Progenitor cell of endocrine pancreas (in vitro differentiated cells): ENCODE measurements around the gene KIAA1549. TPM values are rescaled to one million over a fixed set of nuclear protein-coding genes. Genes with fewer than 3 reads are reported as not detected.

Experiments used
- DNase-seq: peaks from one replicate; pipeline ENCODE4 v3.0.0; 2021; ENCODE audit warnings: low spot score; ENCODE audit not compliant: unreplicated experiment
- H3K27ac Mint-ChIP-seq: 2 replicates; pipeline ENCODE4 v1.8.0; 2021; ENCODE audit warnings: mild to moderate bottlenecking, moderate library complexity, mixed read lengths
- H3K27me3 Mint-ChIP-seq: 2 replicates; pipeline ENCODE4 v1.8.0; 2021; ENCODE audit warnings: mixed read lengths
- H3K36me3 Mint-ChIP-seq: 2 replicates; pipeline ENCODE4 v1.8.0; 2022; ENCODE audit warnings: mixed read lengths; ENCODE audit not compliant: insufficient read depth
- H3K4me1 Mint-ChIP-seq: 2 replicates; pipeline ENCODE4 v1.8.0; 2021; ENCODE audit warnings: low read depth, mixed read lengths
- H3K4me3 Mint-ChIP-seq: 2 replicates; pipeline ENCODE4 v1.8.0; 2021; ENCODE audit warnings: low read depth, mild to moderate bottlenecking, moderate library complexity, mixed read lengths
- H3K9me3 Mint-ChIP-seq: 2 replicates; pipeline ENCODE4 v1.8.0; 2021; ENCODE audit warnings: low read depth, mixed read lengths
- CTCF ChIP-seq: fragments of 200-600 bp; sonication (generic); IDR thresholded peaks from one replicate; pipeline ENCODE4 v1.5.0; 2021; ENCODE audit warnings: antibody characterized with exemption, mild to moderate bottlenecking; ENCODE audit not compliant: unreplicated experiment
- total RNA-seq: library from RNA; stranded (reverse); gene quantifications from 2 replicates; pipeline ENCODE4 v1.2.1, GENCODE V29; 2021

KIAA1549 gene
- total RNA-seq, 1 donor from 2014 or later: 45.8 TPM

GRCh38 chr7:138949421-138950088 is 31.6 kb downstream of the KIAA1549 start:
- H3K4me1 Mint-ChIP-seq: peaks cover 19% of the 10 kb centered on the region
- no peak for TF ChIP-seq CTCF
- no peaks in the 10 kb centered on the region for H3K27me3 Mint-ChIP-seq
- no peak overlapping the region for H3K4me3 Mint-ChIP-seq
- H3K36me3 Mint-ChIP-seq: peaks cover 2% of the 10 kb centered on the region
- no peaks in the 10 kb centered on the region for H3K9me3 Mint-ChIP-seq
- DNase-seq: no peak
- H3K27ac Mint-ChIP-seq: no peak overlapping the region

- Mint-ChIP-seq H3K27ac (no peak overlapping the region), H3K4me1 (peaks cover 19% of the 10 kb centered on the region), H3K36me3 (peaks cover 2% of the 10 kb centered on the region), H3K27me3 (no peaks in the 10 kb centered on the region), H3K9me3 (no peaks in the 10 kb centered on the region), H3K4me3 (no peak overlapping the region)
- TF ChIP-seq CTCF: no peak
- DNase-seq: no peak
Observed at GRCh38 chr7:138948403-138948802, 32.8 kb downstream of the KIAA1549 start.

- no peak for TF ChIP-seq CTCF
Observed at GRCh38 chr7:138945821-138946220, 35.4 kb downstream of the KIAA1549 start.

GRCh38 chr7:138945154-138945553 is 36.0 kb downstream of the KIAA1549 start:
- Mint-ChIP-seq H3K4me1 (peaks cover 17% of the 10 kb centered on the region), H3K36me3 (peaks cover 8% of the 10 kb centered on the region), H3K4me3 (no peak overlapping the region), H3K27me3 (no peaks in the 10 kb centered on the region), H3K9me3 (no peaks in the 10 kb centered on the region), H3K27ac (no peak overlapping the region)
- DNase-seq: no peak
- no peak for TF ChIP-seq CTCF

More at GRCh38 chr7:138945821-138946220, 35.4 kb downstream of the KIAA1549 start:
- Mint-ChIP-seq H3K4me3 (no peak overlapping the region), H3K36me3 (peaks cover 10% of the 10 kb centered on the region), H3K27me3 (no peaks in the 10 kb centered on the region), H3K27ac (peak overlapping the region; percentile 39), H3K4me1 (peaks cover 17% of the 10 kb centered on the region), H3K9me3 (no peaks in the 10 kb centered on the region)
- no peak for DNase-seq

- Mint-ChIP-seq H3K4me1 (peaks cover 17% of the 10 kb centered on the region), H3K36me3 (peaks cover 8% of the 10 kb centered on the region), H3K27me3 (no peaks in the 10 kb centered on the region), H3K9me3 (no peaks in the 10 kb centered on the region), H3K4me3 (no peak overlapping the region), H3K27ac (no peak overlapping the region)
- TF ChIP-seq CTCF: no peak
- no peak for DNase-seq
Observed at GRCh38 chr7:138944592-138944991, 36.6 kb downstream of the KIAA1549 start.
